Hematopoietic multipotent progenitor cell treated with erythropoietin and hydrocortisone succinate and interleukin-3 and kit ligand, for 15 days (in vitro differentiated cells): ENCODE measurements around the gene SPTBN4.
A peak's percentile ranks its signal among the peaks of the same experiment; 100 is the strongest.
"Not testable (repeated sequence)": the region's sequence is repeated elsewhere in the genome, so short reads cannot be mapped to it uniquely, and the experiment has no call there.

Experiments
- DNase-seq: peaks from one replicate; pipeline ENCODE4 v3.0.0-alpha.2; 2015; ENCODE audit warnings: low spot score

Gene SPTBN4

DNA sequence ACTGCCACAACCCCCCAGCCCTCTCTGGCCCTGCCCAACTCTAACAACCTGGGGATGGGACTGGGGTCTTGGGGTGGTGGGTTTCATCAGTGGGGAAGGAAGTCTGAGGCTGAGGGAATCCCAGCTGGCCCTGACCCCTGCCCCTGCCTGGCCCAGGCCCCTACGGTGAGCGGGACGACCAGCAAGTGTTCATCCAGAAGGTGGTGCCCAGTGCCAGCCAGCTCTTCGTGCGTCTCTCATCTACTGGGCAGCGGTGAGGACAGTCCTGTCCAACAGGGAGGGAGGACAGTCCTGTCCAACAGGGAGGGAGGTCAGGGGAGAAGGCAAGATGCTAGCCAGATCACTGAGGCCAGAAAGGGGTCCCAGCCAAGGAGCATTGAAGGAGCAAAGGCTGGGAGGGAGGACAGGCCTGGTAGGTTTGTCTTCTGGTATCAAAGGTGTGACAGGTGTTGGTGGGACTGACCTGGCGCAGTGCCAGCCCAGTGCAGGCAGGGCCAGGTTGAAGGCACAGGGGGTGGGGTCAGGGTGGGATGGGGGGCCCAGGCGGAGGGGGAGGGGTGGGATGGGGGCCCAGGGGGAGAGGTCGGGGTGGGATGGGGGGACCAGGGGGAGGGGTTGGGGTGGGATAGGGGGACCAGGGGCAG lies 122.2 kb downstream of the SPTBN4 start:
- no peak for DNase-seq

DNA sequence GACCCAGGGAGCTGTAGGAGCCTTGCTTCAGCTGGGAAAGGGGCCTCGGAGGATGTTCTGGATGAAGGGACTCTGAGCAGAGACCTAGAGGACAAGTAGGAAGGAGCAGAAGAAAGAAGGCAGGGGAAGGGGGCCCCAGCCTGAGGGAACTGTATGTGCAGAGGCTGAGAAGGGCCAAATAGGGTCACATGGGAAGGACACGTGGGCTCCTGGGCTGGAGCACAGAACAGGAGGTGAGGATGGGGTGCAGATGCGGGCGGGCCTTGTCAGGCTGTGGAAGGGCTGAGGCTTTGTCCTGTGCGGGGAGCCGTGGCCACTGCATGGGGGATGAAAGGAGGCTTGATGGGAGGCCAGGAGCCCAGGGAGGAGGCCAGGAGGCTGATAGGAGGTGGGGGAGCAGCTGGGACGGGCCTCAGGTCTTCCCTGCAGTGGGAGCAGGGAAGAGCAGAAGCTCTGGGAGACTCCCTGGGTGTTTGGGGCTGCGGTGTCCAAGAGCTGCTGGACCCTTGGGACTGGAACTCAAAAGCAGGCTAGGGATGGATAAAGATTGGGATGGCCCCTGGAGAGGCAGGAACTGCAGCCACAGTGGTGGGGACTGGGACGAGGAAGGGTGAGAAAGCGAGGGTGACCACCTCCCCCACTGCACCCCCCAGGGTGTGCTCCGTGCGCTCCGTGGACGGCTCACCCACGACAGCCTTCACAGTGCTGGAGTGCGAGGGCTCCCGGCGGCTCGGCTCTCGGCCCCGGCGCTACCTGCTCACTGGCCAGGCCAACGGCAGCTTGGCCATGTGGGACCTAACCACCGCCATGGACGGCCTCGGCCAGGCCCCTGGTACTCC lies 123.0 kb downstream of the SPTBN4 start:
- no peak for DNase-seq

DNA sequence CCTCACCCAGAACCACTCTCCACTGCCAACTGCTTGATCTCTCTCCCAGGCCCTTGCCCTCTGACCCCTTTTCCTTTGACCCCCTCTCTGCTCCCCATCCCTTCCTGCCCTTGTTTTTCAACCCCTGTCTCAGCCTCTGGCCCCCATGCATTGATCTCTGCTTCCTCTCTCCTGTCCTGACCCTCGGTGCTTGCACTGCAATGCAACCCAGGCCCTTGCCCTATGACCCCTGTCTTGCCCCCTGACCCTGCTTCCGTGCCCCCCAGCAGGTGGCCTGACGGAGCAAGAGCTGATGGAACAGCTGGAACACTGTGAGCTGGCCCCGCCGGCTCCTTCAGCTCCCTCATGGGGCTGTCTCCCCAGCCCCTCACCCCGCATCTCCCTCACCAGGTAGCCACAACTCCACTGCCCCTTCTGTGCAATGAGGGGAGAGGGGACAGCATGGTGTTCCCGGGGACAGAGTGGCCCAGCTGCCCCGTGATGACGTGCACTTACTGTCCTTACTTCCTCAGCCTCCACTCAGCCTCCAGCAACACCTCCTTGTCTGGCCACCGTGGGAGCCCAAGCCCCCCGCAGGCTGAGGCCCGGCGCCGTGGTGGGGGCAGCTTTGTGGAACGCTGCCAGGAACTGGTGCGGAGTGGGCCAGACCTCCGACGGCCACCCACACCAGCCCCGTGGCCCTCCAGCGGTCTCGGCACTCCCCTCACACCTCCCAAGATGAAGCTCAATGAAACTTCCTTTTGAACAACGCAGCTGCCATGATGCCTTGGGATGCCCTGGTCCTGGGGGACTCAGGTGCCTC lies 123.9 kb downstream of the SPTBN4 start:
- no peak for DNase-seq

DNA sequence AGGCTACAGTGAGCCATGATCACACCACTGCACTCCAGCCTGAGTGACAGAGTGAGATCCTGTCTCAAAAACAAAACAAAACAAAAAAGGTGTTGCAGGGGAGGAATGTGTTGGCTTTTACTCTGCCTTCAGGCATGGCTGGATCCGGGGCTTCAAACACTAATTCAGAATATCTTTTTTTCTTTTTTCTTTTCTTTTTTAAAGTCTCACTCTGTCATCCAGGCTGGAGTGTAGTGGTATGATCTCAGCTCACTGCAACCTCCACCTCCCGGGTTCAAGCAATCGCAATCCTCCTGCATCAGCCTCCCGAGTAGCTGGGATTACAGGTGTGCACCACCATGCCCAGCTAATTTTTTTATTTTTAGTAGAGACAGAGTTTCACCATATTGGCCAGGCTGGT lies 124.9 kb downstream of the SPTBN4 start:
- not testable (repeated sequence) for DNase-seq

DNA sequence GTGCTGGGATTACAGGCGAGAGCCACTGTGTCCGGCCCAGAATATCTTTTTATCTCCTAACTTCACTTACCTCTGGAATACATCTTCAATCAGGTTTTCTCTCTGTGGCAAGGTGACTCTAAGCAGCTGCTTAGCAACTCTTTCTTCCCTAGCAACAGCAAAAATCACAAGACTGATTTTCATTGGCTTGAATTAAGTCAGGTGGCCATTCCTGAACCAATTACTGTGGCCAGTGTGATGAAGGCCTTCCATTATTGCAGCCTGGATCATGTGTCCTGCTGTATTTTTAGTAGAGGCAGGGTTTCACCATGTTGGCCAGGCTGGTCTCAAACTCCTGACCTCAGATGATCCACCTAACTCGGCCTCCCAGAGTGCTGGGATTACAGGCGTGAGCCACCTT lies 125.4 kb downstream of the SPTBN4 start:
- no peak for DNase-seq

DNA sequence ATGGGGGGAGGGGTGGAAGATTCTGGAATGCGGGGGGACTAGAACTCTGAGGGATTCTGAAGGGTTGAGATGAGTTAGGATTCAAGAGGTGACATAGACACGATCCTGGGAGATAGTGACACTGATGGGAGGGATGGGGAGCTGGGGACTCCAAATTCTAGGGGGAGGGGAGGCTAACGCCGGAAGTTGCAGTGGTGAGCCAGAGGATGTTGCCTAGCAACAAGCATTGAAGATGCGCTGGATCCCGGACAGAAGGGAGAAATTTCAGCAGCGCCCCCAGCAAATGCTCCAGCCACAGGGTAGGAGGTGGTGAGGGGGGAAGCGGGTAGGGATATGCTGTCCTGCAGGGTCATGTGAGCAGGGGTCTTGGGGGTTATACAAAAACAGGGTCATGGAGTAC lies 127.5 kb downstream of the SPTBN4 start:
- no peak for DNase-seq

DNA sequence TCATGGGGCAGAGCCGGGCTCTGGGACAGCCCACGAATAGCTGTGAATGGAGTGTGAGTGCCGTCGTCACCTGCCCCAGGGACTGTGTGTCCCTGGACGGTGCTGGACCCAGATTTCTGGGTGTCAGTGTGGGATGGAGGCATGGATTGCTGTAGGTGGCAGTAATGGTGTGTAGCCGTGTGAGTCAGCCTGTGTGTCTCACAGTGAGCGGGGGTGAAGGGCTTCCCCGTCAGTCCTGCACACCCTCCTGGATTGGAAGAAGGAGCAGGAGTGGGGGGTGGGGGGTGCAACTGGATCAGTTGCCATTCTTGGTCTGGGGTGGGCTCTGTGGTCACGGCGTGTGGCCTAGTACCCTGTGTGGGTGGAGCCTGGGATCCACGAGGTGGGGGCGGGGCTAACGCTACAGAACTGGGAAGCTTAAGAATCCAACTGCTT lies 127.9 kb downstream of the SPTBN4 start:
- DNase-seq = no peak

DNA sequence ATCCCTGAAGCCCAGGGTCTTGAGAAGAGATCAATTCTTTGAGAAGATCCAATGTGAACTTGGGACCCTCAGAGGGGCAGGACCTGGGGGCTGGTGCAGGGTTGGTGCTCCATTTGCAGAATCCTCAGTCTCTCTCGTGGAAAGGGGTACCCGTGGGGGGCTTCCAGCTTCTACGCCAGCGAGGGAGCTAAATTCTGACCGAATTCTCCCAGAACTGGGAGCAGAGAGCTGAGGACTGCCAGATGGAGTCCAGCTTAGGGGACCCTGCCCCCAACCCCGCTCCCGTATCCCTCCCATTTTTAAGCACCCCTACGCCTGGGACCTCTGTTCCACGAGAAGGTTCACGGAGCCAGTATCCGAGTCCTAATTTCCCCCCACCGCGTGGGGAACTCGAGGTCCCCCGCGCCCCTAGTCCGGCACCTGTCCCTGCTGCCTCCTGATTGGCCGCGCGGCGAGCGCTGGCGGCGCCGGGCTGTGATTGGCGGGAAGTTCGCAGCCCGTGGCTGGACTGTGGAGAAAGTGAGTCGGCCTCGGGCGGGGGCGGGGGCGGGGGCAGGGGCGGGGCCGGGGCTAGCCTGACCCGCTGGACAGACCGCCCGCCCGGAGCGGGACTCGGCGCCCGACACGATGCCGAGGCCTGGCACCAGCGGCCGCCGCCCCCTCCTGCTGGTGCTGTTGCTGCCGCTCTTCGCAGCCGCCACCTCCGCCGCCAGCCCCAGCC lies 130.0 kb downstream of the SPTBN4 start:
- no peak for DNase-seq

DNA sequence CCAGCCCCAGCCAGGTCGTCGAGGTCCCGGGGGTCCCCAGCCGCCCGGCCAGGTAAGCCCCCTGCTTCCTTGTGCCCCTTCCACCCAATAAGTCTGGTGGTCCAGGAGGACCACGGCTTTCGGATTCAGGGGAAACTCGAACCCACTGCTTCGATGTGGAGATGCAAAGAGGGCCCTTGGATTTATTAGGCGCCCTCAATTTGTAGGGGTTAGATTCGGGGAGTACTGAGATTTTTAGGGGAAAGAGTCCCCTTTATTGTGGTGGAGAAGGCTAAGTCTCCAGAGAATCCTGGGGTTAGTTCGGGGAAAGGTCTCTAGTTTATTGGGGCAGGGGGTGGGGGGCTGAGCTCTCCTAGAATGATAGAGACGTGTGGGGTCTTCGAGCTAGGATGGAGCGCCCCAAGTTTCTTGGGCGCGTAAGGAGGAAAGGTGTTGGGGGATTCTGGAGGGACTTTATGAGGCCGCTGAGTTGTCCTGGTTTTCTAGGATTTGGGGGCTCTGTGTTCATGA lies 130.6 kb downstream of the SPTBN4 start:
- DNase-seq = no peak

DNA sequence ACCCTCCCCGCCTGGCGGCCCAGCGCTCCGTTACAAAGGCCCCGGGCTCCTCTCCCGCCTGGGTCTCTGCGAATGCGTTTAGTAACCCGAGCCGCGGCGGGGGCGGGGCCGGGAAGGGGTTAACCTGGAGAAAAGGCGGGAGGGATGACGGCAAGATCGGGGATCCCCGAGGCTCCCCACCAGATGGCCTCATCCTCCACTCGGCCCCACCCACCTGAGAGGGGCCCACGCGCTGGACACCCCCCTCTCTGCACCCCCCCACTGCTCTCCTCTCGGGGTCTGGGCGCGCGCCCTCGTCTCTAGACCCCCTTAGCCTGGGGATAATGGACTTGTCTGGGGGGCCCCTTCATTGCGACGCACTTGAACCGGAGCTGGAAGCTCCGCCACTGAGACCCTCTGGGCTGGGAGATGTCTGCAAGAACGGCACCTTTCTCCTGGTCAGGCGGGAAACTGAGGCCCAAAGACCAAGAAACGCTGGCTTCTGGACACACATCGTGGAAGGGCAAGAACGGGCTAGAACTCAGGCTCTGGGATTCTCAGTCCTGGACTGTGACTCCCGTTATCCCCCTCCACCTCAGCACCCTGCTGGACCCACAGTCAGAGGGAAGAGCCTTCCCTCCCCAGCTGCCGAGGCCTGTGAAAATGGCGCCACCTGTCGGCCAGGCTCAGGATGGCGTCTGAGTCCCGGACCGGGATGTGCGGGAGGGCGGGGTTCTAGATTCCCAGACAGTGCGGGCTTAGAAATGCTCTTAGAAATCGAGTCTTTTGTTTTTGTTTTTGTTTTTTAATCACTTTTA lies 131.5 kb downstream of the SPTBN4 start:
- peak; percentile 86 for DNase-seq

DNA sequence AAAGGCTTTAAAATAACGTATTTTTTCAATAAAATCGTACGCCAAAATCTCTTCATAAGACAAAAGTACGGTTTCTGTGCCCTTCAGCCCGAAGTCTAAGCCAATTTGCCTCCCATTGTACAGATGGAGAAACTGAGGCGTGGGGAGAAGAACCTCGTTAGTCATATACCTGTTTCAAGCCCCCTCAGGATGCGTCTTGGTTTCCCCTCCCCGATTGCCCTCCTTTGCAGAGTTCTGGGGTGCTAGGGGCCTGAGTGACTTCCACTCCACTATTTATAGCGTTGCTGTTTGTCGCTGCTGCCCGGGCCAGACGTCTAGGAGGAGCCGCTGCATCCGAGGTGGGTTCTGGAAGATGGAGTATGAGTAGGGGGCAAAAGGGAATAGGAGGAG lies 132.1 kb downstream of the SPTBN4 start:
- no peak for DNase-seq

DNA sequence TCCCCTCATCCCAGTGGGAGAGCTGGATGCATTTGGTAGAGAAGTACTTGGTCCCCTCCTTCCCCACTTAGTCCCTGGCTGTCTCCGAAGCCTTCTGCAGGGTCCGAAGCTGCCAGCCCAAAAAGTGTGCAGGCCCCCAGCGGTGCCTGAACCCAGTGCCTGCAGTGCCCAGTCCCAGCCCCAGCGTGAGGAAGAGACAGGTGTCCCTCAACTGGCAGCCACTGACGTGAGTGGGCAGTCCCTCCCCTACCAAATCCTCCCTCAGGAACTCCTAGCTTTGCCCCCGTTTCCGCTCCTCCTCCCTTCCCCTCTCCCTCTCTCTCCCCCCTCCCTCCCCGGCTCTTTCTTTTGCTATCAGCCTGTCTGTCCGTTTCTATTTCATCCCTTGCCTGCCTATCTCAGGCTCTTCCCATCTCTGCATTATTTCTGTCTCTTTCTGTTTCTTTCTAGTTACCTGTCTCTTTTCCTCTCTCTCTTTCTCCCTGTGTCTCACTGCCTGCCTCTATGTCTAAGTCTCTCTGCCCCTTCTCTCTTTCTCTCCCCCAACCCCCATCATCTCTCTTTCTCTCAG lies 132.6 kb downstream of the SPTBN4 start:
- DNase-seq = no peak

DNA sequence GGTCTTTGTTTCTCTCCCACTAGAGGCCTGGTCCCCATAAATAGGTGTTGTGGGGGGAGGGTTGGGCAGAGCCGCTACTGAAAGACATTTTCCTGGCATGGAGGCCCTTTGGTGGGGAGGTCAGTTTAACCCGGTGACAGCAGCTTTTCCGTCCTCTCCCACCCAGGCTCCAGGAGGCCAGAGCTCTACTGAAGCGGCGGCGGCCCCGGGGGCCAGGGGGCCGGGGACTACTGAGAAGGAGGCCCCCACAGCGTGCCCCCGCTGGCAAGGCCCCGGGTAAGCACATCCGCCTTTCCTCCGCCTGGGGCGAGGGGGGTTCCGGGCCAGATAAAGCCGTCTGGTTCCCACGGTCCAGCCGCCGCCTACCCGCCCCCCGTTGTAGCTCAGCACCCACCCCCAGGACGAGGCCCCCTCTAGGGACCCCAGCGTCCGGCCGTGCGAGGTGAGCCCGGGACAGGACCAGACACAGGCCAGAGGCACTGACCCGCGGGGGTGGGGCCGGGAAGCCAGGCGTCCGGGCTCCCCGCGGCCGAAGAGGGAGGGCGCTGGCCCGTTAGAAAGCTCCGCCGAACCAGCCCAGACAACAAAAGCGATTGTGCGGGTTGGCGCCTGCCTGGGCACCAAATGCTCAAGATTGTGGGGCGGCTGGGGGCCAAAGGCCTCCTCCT lies 133.2 kb downstream of the SPTBN4 start:
- no peak for DNase-seq

DNA sequence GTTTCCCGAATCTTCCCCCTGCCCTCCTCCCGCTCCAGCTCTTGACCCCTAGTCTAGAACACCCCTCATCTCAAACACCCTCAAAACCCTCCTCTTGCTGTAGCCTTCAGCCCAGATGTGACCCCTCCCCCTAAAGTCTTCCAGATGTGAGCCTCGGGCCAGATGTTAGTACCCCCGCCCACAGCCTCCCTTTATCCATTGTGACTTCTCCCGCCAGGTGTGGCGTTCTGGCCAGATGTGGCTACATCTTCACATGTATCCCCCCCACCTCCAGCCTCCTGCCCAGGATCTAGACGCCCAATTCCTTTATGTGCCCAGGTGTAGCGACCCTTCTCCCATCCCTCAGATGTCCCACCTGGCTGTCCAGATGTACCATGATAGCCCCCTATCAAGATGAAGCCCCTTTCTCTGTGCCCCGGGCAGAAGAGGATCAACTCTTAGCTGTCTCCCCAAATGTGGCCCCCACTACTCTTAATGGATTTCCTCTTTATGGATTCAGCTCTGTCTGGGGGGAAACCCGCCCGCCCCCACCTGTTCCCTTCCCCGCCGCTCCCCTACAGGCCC lies 133.9 kb downstream of the SPTBN4 start:
- DNase-seq = no peak

DNA sequence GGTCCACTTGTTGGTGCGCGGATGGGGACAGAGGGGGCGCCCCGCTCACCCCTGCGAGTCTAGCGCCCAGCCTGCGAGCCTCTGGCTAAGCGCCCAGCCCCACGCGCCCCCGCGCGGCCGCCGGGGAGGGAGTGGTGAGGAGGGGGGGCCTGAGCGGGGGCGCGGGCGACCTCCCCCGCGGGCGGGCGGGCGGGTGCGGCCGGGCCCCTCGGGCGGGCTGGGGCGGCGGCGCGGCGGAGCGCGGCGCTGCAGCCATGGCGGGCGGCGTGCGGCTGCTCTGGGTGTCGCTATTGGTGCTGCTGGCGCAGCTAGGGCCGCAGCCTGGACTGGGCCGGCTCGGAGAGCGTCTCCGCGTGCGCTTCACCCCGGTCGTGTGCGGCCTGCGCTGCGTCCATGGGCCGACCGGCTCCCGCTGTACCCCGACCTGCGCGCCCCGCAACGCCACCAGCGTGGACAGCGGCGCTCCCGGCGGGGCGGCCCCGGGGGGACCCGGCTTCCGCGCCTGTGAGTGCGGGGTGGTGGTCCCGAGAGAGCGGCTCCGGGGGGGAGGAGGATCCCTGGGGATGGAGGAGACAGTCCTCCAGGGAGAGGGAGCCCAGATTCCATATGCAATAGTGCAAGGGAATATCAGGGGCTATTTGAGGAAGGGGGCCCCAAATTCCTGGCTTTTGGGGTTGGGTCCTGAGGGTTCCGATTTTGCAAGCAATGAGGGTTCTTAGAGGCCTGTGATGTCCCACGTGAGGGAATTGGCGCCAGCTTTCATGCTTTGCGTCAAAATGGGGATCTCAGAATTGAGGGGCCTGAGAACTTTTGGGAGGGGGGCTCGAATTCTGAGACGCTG lies 134.6 kb downstream of the SPTBN4 start, which contains the start of gene LTBP4:
LTBP4 (plus strand) TSS at position 236 of the 841 bp plus-strand sequence; CDS start at position 255, 19 bp downstream.
- DNase-seq = no peak

DNA sequence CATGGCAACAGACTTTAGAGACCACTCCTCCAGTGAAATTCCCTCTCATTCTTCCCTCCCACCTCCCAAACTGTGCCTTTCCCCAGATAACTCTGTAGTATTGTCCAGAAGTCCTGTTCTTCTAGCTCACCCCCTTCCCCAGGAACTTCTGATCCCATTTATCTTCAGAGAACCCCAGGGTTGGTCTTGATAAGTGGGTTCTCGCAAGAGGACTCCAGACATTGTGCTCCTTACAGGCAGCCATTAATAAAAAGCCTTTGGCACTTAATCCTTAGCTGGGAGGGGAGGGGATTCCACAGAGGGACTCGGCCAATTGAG lies 136.2 kb downstream of the SPTBN4 start:
- DNase-seq = no peak

DNA sequence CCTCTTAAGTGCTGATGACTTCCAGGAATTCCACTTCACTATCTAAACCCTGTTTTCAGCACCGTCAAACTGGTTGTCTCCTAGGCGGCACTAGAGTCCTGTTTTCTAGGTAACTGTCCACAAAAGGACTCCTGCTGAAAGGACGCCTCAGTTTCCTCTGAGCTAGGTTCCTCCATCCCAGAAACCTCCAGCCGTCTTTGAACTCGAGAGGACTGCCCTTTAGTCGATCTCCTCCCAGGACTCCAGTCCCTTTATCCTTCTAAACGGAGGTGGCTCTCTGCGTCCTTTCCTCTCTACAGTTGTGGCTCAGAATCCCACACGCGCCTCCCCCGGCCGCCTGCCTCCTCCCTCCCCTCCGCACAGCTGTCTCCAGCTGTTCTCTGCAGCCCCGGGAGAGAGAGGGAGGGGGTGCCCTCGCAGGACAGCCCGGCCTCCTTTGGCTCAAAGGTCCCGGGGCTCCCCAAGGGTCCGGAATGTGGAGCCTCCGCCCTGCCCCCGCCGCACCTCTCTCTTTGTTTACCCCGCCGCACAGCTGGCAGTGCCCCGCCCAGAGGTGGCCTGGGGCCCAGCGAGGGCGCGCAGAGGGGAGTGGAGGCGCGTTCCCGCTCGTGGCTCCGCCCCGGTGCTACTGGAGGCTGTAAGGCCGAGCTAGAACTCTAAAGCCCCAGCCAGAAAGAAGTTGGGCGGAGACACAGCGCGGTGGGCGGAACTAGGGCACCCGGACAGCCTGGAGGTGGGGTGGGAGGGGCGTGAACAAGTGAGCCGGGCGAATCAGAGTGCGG lies 136.8 kb downstream of the SPTBN4 start:
- DNase-seq = peak; percentile 99

DNA sequence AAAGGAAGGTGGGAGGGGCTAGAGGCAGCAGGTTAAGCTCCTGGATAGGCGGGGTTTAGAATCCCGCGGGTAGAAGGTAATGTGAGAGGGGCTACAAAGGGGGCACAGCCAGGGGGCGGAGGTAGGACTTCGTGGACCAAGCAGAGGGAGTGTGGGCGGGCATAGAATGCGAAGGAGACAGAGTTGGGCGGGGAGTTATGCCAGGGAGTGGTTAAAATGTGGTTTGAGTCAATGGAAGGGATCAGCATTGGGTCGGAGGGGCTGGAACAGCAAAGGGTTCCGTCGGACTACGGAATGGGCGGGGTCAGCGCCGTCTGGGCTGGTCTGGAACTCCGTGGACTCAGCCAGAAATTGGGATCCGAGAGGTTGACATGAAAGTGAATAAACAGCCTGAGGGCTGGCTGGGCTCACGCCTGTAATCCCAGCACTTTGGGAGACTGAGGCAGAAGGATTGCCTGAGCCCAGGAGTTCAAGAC lies 137.4 kb downstream of the SPTBN4 start:
- DNase-seq = no peak
